ENCODE results near the gene PSMD2. TPM values are rescaled to one million over a fixed set of nuclear protein-coding genes. Genes with fewer than 3 reads are reported as not detected.

The PSMD2 gene
- total RNA-seq, 1 donor from 2014 or later = 210 TPM

- no peak for ATAC-seq (ENCODE audit: low read depth)
- H3K27ac Mint-ChIP-seq = no peak overlapping the region
These were observed 53.2 kb downstream of the PSMD2 start for GRCh38 chr3:184352149-184352785.

GRCh38 chr3:184352897-184353545 lies 54.0 kb downstream of the PSMD2 start:
- CTCF ChIA-PET = interaction anchor here (1.1 to 2.0 kb wide), 5 partner anchors 11 to 161 kb away, joined by 3 to 24 read pairs (median 5); partner anchors contain the start of gene FAM131A
- TF ChIP-seq CTCF (IDR thresholded peaks at IDR 0.05) = no peak
- POLR2A ChIA-PET = interaction anchor here (1.0 kb wide), 1 partner anchor 14 kb away, joined by 3 read pairs; no protein-coding TSS in a partner anchor

More at GRCh38 chr3:184352149-184352785, 53.2 kb downstream of the PSMD2 start:
- TF ChIP-seq CTCF (IDR thresholded peaks at IDR 0.05) = no peak
- ChIA-PET POLR2A (no interaction called here), CTCF (interaction anchor here (0.6 to 2.0 kb wide), 2 partner anchors 28 to 161 kb away, joined by 3 to 5 read pairs; no protein-coding TSS in a partner anchor)
- Mint-ChIP-seq H3K27me3 (no peaks in the 10 kb centered on the region), H3K36me3 (ENCODE audit: low read depth) (no peaks in the 10 kb centered on the region), H3K9me3 (no peaks in the 10 kb centered on the region), H3K4me1 (no peaks in the 10 kb centered on the region), H3K4me3 (no peak overlapping the region)
- intact Hi-C loops (cut with micrococcal nuclease) = no loop called here
- no peak for DNase-seq

GRCh38 chr3:184353546-184353941 lies 54.5 kb downstream of the PSMD2 start:
- H3K36me3 Mint-ChIP-seq (ENCODE audit: low read depth) = no peaks in the 10 kb centered on the region
- no peak overlapping the region for H3K4me3 Mint-ChIP-seq
- H3K9me3 Mint-ChIP-seq = no peaks in the 10 kb centered on the region
- TF ChIP-seq CTCF (IDR thresholded peaks at IDR 0.05) = no peak
- no peaks in the 10 kb centered on the region for H3K4me1 Mint-ChIP-seq
- ChIA-PET POLR2A (interaction anchor here (1.0 kb wide), 2 partner anchors 15 to 38 kb away, joined by 3 read pairs; no protein-coding TSS in a partner anchor), CTCF (interaction anchor here (1.1 to 2.0 kb wide), 6 partner anchors 10 to 161 kb away, joined by 3 to 24 read pairs (median 5); partner anchors contain the start of gene FAM131A)
- no peak overlapping the region for H3K27ac Mint-ChIP-seq
- no peak for ATAC-seq (ENCODE audit: low read depth)
- H3K27me3 Mint-ChIP-seq = no peaks in the 10 kb centered on the region
- no peak for DNase-seq
- intact Hi-C loops (cut with micrococcal nuclease) = no loop called here

More at GRCh38 chr3:184352897-184353545, 54.0 kb downstream of the PSMD2 start:
- Mint-ChIP-seq H3K9me3 (no peaks in the 10 kb centered on the region), H3K36me3 (ENCODE audit: low read depth) (no peaks in the 10 kb centered on the region), H3K27ac (no peak overlapping the region), H3K27me3 (no peaks in the 10 kb centered on the region), H3K4me3 (no peak overlapping the region), H3K4me1 (no peaks in the 10 kb centered on the region)
- no peak for ATAC-seq (ENCODE audit: low read depth)
- DNase-seq = no peak
- intact Hi-C loops (cut with micrococcal nuclease) = no loop called here

GRCh38 chr3:184354121-184354728 lies 55.2 kb downstream of the PSMD2 start:
- H3K4me1 Mint-ChIP-seq = no peaks in the 10 kb centered on the region
- H3K4me3 Mint-ChIP-seq = no peak overlapping the region
- intact Hi-C loops (cut with micrococcal nuclease) = loop anchor here (1.0 kb wide), 3 partner anchors 9 to 190 kb away; no protein-coding TSS in a partner anchor
- H3K27me3 Mint-ChIP-seq = no peaks in the 10 kb centered on the region
- H3K9me3 Mint-ChIP-seq = no peaks in the 10 kb centered on the region
- no peaks in the 10 kb centered on the region for H3K36me3 Mint-ChIP-seq (ENCODE audit: low read depth)
- ChIA-PET CTCF (interaction anchor here (0.9 to 2.0 kb wide), 6 partner anchors 10 to 160 kb away, joined by 3 to 24 read pairs (median 5); no protein-coding TSS in a partner anchor), POLR2A (interaction anchor here (1.0 kb wide), 2 partner anchors 16 to 39 kb away, joined by 3 read pairs; no protein-coding TSS in a partner anchor)
- DNase-seq (peak; percentile 57), ATAC-seq (ENCODE audit: low read depth) (peak; percentile 87)
- H3K27ac Mint-ChIP-seq = no peak overlapping the region
- TF ChIP-seq CTCF (IDR thresholded peaks at IDR 0.05) = no peak
